T-helper 1 cell treated with Interleukin-12 subunit alpha and Interleukin-12 subunit beta and Interleukin-4 antibody, amounts not matched to agents 30 μg/mL and 1 μg/mL, for 36 hours (primary cell): ENCODE results near the gene NR0B2.
"Not testable (repeated sequence)": the region's sequence is repeated elsewhere in the genome, so short reads cannot be mapped to it uniquely, and the experiment has no call there.

ENCODE experiments used
- H3K27ac Mint-ChIP-seq: one replicate; pipeline ENCODE4 v1.8.0; 2021; ENCODE audit warnings: mild to moderate bottlenecking, mixed read lengths
- H3K27me3 Mint-ChIP-seq: one replicate; pipeline ENCODE4 v1.8.0; 2021; ENCODE audit warnings: low read depth, mixed read lengths
- H3K36me3 Mint-ChIP-seq: one replicate; pipeline ENCODE4 v1.8.0; 2021; ENCODE audit warnings: low read depth, mixed read lengths
- H3K4me1 Mint-ChIP-seq: one replicate; pipeline ENCODE4 v1.8.0; 2021; ENCODE audit warnings: low read depth, mixed read lengths
- H3K4me3 Mint-ChIP-seq: one replicate; pipeline ENCODE4 v1.8.0; 2021; ENCODE audit warnings: mild to moderate bottlenecking, moderate library complexity, mixed read lengths
- H3K9me3 Mint-ChIP-seq: one replicate; pipeline ENCODE4 v1.8.0; 2021; ENCODE audit warnings: mixed read lengths

Gene NR0B2

DNA sequence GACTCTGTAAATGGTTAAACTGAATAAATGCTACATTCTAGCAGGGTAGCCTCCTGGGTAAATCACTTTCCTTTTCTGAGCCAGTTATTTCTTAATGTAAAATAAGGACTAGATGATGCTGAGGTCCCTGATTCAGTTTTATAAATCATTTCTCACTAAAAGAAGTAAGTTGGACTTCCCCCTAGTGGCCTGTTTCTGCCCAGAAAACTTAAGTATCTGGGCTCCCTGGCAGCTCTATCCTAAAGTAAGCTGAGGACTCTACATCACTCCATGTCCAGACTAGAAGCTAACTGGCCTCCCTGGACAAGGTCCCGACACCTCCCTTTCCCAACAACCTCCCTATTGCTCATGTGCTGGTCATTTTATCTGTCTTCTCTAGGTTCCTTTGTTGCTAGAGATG is 26.6 kb downstream of the NR0B2 start:
- Mint-ChIP-seq H3K36me3 (peaks cover 48% of the 10 kb centered on the region), H3K4me1 (peaks cover 25% of the 10 kb centered on the region), H3K27ac (peak overlapping the region; percentile 49), H3K4me3 (peak overlapping the region; percentile 52), H3K9me3 (no peaks in the 10 kb centered on the region), H3K27me3 (no peaks in the 10 kb centered on the region)

DNA sequence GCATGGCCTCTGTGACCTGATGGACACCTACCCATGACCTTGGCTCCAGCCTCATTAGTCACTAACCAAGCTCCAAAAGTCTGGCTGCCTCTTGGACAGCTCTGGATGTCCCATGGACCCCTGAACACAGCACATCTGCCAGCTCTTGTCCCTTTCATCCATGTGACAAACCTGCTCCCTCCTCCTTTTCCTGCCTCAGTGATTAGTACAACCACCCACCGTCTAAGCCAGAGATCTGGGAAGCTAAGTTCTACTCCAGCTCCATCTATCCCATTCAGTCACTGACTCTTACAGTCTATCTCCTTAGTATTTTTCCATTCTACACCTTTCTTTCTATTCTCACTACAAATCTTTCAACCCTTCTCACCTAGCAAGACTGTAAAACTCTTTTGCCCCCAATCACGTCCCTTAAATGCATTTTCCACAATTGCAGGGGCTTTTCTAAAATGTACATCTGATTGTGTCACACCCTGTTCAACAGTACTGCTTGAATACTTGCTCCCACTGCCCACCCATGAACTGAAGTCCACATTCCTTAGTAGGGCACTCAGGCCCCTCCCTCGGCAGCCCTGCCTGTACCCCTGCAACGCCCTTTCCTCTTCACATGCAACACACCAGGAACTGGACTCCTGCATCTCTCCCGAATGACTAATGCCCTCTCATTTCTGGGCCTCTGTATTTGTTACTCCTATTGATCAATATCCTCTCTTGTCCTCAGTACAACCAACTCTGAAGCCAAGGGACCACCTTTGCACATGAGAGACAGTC is 30.9 kb downstream of the NR0B2 start:
- Mint-ChIP-seq H3K36me3 (peaks cover 37% of the 10 kb centered on the region), H3K4me3 (no peak overlapping the region), H3K27me3 (no peaks in the 10 kb centered on the region), H3K4me1 (peaks cover 7% of the 10 kb centered on the region), H3K27ac (no peak overlapping the region), H3K9me3 (no peaks in the 10 kb centered on the region)

GRCh38 chr1:26881611-26882010 is 32.2 kb downstream of the NR0B2 start:
- not testable (repeated sequence) for H3K27me3 Mint-ChIP-seq, H3K4me1 Mint-ChIP-seq
- peaks cover 33% of the 10 kb centered on the region for H3K36me3 Mint-ChIP-seq

DNA sequence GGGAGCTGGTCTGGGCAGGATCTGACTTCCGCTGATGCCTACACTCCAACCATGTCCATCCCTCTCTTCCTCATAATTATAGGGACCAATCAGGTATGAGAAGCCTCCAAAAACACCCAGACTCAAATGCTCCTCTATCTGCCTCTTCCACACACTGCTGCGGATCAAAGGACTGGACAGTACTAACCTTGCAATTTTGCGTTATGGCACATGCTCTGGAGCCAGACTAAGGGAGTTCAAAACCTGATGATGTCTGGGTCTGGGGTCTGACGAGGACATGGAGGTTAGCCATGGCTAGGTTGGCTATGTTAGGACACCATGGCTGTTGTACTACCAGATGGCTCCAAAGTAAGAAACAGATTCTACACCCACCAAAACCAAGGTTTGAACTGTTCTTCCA is 34.0 kb downstream of the NR0B2 start:
- Mint-ChIP-seq H3K36me3 (peaks cover 26% of the 10 kb centered on the region), H3K27me3 (no peaks in the 10 kb centered on the region), H3K4me1 (no peaks in the 10 kb centered on the region)

More at GRCh38 chr1:26881611-26882010, 32.2 kb downstream of the NR0B2 start:
- not testable (repeated sequence) for H3K27ac Mint-ChIP-seq, H3K4me3 Mint-ChIP-seq, H3K9me3 Mint-ChIP-seq

GRCh38 chr1:26877326-26877725 is 36.4 kb downstream of the NR0B2 start:
- Mint-ChIP-seq H3K9me3 (no peaks in the 10 kb centered on the region), H3K4me3 (no peak overlapping the region), H3K27me3 (no peaks in the 10 kb centered on the region), H3K27ac (no peak overlapping the region), H3K36me3 (peaks cover 5% of the 10 kb centered on the region), H3K4me1 (no peaks in the 10 kb centered on the region)

More for the DNA sequence above, 34.0 kb downstream of the NR0B2 start:
- Mint-ChIP-seq H3K9me3 (no peaks in the 10 kb centered on the region), H3K27ac (no peak overlapping the region), H3K4me3 (no peak overlapping the region)

GRCh38 chr1:26874896-26875295 is 38.9 kb downstream of the NR0B2 start:
- no peaks in the 10 kb centered on the region for H3K27me3 Mint-ChIP-seq
- no peaks in the 10 kb centered on the region for H3K9me3 Mint-ChIP-seq
- no peaks in the 10 kb centered on the region for H3K4me1 Mint-ChIP-seq
- H3K4me3 Mint-ChIP-seq = no peak overlapping the region
- H3K36me3 Mint-ChIP-seq = peaks cover 2% of the 10 kb centered on the region
- no peak overlapping the region for H3K27ac Mint-ChIP-seq

DNA sequence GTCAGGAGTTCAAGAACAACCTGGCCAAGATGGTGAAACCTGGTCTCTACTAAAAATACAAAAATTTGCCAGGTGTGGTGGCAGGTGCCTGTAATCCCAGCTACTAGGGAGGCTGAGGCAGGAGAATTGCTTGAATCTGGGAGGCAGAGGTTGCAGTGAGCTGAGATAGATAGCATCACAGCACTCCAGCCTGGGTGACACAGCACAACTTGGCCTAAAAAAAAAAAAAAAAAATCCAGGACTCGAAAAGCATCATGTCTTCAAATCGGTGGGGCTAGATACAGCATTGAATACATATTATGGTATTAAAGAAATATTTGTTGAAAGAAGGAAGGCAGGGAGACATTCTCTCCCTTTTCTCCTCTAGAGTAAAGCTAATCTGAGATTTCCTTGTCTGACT is 40.7 kb downstream of the NR0B2 start:
- not testable (repeated sequence) for H3K36me3 Mint-ChIP-seq, H3K27ac Mint-ChIP-seq, H3K9me3 Mint-ChIP-seq, H3K27me3 Mint-ChIP-seq, H3K4me1 Mint-ChIP-seq, H3K4me3 Mint-ChIP-seq

- Mint-ChIP-seq H3K9me3 (no peaks in the 10 kb centered on the region), H3K4me1 (peaks cover 27% of the 10 kb centered on the region), H3K4me3 (peak overlapping the region; percentile 99), H3K27ac (peak overlapping the region; percentile 99), H3K36me3 (no peaks in the 10 kb centered on the region), H3K27me3 (no peaks in the 10 kb centered on the region)
Observed at GRCh38 chr1:26864610-26865480, 48.9 kb downstream of the NR0B2 start.

DNA sequence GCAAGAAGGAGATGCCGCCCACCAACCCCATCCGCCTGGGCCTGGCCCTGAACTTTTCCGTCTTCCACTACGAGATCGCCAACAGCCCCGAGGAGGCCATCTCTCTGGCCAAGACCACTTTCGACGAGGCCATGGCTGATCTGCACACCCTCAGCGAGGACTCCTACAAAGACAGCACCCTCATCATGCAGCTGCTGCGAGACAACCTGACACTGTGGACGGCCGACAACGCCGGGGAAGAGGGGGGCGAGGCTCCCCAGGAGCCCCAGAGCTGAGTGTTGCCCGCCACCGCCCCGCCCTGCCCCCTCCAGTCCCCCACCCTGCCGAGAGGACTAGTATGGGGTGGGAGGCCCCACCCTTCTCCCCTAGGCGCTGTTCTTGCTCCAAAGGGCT is 50.1 kb downstream of the NR0B2 start:
- H3K36me3 Mint-ChIP-seq = no peaks in the 10 kb centered on the region
- H3K27ac Mint-ChIP-seq = no peak overlapping the region

DNA sequence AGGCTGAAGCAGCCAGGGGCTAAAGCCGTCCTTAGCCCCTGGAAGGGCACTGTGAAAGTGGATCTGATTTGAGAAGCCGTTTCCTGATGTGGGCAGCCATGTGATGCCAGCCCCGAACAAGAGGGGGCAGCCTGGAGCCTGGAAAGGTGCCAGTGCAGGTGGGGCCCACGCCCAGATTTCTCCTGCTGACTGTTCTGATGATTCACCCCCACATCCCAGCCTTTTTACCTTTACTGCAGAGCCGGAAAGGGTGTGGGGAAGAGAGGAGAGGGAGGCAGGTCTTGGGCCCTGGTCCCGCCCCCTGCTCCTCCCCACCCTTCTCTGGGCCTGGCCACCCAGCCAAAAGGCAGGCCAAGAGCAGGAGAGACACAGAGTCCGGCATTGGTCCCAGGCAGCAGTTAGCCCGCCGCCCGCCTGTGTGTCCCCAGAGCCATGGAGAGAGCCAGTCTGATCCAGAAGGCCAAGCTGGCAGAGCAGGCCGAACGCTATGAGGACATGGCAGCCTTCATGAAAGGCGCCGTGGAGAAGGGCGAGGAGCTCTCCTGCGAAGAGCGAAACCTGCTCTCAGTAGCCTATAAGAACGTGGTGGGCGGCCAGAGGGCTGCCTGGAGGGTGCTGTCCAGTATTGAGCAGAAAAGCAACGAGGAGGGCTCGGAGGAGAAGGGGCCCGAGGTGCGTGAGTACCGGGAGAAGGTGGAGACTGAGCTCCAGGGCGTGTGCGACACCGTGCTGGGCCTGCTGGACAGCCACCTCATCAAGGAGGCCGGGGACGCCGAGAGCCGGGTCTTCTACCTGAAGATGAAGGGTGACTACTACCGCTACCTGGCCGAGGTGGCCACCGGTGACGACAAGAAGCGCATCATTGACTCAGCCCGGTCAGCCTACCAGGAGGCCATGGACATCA is 50.7 kb downstream of the NR0B2 start, which contains the start of gene SFN:
Gene SFN, plus strand, starts transcription at position 369 of the 904 bp plus-strand sequence. Its CDS starts 64 bp downstream, at position 433.
- peak within 1 kb of the TSS; percentile 55 for H3K27ac Mint-ChIP-seq
- H3K27me3 Mint-ChIP-seq = no peaks in the 10 kb centered on the region
- H3K36me3 Mint-ChIP-seq = no peaks in the 10 kb centered on the region
- peak within 1 kb of the TSS; percentile 99 for H3K4me3 Mint-ChIP-seq
- peaks cover 27% of the 10 kb centered on the region for H3K4me1 Mint-ChIP-seq
- no peaks in the 10 kb centered on the region for H3K9me3 Mint-ChIP-seq

More for the DNA sequence above, 50.1 kb downstream of the NR0B2 start:
- peaks cover 27% of the 10 kb centered on the region for H3K4me1 Mint-ChIP-seq
- H3K9me3 Mint-ChIP-seq = no peaks in the 10 kb centered on the region
- no peaks in the 10 kb centered on the region for H3K27me3 Mint-ChIP-seq
- peak overlapping the region; percentile 99 for H3K4me3 Mint-ChIP-seq

DNA sequence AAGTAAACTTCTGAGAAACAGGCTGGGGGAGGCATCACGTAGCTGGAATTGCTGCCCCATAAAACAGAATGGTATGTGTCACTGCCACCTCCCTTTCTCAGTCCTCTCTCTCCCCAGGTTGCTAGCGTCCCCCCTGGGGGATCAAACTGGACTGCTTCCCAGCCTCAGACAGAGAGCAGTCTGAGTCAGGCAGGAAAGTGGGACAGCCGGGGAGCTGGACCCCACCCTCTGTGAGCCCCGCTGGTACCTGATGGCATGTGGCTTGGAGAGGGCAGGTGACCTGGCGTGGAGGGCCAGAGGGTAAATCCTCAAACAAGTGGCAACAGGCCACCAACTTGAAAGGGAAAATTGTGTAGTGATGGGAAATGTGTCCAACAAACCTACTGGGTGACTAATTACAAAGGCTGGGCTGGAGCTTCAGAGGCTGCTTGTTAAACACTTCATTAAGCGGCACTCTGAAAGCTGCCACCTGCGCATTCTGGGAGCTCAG is 51.8 kb downstream of the NR0B2 start:
- Mint-ChIP-seq H3K4me3 (no peak overlapping the region), H3K27me3 (no peaks in the 10 kb centered on the region), H3K4me1 (peaks cover 27% of the 10 kb centered on the region), H3K27ac (no peak overlapping the region), H3K36me3 (peaks cover 2% of the 10 kb centered on the region), H3K9me3 (no peaks in the 10 kb centered on the region)
